HG02885 (cell line): Measurements from ENCODE around the gene NPAT.

Experiments used
- ATAC-seq: cut with Tn5 transposase; IDR thresholded peaks from one replicate; pipeline ENCODE4 v1.9.1; 2021; ENCODE audit warnings: mild to moderate bottlenecking; ENCODE audit not compliant: unreplicated experiment, poor library complexity

Gene NPAT

DNA sequence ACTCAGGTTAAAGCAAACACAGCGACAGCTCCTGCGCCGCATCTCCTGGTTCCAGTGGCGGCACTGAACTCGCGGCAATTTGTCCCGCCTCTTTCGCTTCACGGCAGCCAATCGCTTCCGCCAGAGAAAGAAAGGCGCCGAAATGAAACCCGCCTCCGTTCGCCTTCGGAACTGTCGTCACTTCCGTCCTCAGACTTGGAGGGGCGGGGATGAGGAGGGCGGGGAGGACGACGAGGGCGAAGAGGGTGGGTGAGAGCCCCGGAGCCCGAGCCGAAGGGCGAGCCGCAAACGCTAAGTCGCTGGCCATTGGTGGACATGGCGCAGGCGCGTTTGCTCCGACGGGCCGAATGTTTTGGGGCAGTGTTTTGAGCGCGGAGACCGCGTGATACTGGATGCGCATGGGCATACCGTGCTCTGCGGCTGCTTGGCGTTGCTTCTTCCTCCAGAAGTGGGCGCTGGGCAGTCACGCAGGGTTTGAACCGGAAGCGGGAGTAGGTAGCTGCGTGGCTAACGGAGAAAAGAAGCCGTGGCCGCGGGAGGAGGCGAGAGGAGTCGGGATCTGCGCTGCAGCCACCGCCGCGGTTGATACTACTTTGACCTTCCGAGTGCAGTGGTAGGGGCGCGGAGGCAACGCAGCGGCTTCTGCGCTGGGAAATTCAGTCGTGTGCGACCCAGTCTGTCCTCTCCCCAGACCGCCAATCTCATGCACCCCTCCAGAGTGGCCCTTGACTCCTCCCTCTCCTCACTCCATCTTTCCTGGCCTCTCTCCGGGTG lies at the start of gene NPAT, which contains the start of gene ATM:
NPAT (minus strand) TSS at position 65 of the 774 bp plus-strand sequence. CDS start 102 bp downstream, outside the sequence.
ATM (plus strand) TSS at position 494 of the 774 bp plus-strand sequence. CDS start 4,558 bp downstream, outside the sequence.
- ATAC-seq, result peak; percentile 82

DNA sequence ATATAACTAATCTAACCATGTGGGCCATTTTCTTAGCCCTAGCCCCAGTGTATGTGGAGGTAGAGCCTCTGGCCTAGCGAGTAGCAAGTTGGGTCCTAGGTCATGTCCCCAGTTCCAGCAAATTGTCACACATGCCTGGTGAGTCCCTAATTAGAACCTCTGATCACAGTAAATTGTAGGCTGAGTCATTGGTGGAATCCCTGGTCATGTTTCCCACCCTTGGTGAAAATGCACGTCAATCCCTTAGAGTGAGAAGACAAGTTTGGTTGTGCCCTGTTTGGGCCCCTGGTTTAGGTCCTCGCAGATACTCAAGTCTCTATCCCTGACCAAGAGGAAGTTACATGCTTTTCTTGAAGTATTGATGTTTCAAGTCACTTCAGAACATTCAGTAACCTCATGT lies 47.1 kb upstream of the NPAT start:
- no peak for ATAC-seq

DNA sequence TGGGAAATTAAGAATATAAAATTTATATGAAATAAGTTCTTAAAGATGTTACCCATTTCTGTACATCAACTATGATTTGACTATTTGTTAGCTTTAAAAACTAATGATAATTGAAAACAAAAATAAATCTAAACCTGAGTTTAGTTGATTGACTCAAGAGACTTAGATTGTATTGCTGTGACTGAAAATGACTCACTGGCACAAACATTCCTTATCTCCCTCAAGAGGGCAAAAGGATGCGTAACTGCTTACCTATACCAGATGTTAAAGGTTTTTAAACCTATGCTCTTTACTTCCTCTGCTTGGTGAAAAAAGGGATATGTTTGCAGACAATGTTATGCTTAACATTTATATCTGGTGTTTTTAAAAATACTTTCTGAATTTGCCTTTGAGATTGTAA lies 30.7 kb upstream of the NPAT start:
- no peak for ATAC-seq

DNA sequence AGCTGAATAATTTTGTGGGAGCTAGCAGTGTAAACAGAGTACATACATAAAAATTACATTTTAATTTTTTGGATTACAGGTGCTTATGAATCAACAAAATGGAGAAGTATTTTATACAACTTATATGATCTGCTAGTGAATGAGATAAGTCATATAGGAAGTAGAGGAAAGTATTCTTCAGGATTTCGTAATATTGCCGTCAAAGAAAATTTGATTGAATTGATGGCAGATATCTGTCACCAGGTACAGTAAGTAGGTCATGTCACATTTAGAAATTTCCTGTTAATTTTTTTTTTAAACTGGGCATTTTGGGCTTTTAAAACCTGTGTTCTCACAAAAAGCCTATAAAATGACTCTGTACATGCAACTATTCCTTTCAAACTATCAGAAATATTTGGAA lies 24.4 kb upstream of the NPAT start:
- no peak for ATAC-seq

DNA sequence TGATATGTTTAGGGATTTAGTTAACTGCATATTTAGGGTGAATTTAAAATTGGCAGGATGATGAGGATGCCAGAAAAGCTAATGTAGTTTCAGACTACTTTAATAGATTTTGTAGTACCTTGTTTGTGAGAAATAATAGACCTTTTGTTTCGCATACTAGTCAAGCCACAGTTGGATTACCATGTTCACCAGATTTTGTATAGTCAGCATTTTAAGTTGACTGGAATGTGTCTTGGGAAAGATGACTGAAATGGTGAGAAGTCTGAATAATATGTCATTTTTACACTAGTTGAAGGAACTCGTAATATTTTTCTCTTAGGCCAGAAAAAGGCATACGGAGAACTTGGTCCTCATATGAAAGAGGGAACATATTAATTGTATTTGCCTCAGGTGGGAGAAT lies 23.9 kb upstream of the NPAT start:
- no peak for ATAC-seq

DNA sequence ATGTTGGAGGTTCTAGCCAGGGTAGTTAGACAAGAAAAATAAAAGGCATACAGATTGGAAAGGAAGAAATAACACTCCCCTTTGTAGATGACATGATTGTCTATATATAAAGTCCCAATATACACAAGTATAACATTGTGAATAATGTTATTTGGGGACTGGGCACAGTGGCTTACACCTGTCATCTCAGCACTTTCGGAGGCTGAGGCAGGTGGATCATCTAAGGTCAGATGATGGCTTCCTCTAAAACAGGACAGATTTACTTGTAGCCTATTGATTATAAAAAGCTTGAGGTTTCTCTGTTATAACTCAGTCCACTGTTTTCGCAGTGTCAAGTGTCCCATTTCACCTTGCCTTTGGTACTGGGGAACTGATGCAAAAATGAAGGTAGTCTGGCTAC lies 20.0 kb upstream of the NPAT start:
- ATAC-seq, result no peak

DNA sequence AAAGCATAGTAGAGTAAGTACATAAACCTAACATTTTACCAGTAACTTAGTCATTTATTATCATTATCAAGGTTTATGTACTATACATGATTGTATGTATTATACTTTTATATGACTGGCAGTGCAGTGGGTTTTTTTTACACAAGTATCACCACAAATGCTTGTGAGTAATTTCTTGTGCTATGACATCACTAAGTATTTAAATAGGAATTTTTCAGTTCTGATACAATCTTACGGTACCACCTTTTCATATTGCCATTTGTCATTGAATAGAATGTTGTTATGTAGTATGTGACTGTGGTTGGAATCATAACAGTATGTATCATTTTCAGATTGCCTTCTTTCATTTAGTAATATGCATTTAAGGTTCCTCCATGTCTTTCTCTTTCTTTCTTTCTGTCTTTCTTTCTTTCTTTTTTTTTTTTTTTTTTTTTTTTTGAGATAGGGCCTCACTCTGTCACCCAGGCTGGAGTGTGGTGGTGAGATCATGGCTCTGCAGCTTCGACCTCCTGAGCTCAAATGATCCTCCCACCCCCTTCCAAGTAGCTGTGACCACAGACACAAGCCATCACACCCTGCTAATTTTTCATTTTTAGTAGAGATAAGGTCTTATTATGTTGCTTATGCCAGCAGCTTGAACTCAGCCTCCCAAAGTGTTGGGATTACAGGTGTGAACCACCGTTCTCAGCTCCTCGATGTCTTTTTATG lies 19.0 kb upstream of the NPAT start:
- ATAC-seq, result no peak

DNA sequence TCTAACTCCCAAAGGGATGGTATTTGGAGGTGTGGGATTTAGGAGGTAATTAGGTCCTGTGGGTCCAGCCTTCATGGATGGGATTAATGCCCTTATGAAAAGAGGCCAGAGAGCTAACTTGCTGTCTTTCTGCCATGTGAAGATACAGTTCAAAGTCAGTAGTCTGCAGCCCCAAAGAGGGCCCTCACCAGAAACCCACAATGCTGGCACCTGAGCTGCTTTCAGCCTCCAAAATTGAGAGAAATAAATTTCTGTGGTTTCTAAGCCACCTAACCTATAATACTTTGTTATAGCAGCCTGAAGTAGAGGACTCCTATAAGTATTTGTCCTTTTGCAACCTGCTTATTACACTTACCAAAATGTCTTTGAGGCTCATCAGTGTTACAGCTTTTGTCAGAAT lies 16.6 kb upstream of the NPAT start:
- ATAC-seq, result no peak

DNA sequence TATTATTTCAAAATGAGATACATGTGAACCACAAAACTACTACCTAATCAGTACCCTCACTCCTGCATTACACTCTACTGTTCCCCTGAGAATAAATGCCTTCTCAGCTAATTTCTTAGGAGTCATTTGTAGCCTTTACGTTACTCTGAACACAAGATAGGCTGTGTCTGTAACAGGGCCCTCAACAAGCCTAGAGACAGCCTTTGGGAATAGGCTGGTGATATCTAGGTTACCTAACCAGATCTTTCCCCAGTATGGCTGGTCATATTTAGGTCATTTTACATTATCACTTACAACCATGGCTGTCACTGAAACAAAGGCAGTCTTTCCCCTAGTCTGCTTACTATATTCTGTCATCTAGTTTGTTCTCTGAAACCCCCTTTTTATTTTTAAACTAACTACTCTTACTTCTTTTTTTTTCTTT lies 14.6 kb upstream of the NPAT start:
- ATAC-seq, result peak; percentile 54

DNA sequence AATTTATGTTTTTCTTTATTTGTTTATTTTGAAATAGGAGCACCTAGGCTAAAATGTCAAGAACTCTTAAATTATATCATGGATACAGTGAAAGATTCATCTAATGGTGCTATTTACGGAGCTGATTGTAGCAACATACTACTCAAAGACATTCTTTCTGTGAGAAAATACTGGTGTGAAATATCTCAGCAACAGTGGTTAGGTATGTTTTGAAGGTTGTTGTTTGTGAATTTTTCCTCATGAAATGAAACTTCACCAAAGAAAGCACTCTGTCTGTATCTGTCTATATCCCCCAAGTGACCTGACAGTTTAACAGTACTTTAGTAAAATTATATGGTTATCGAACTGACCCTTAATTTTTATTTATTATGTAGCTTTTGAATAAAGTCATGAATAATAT lies 13.2 kb upstream of the NPAT start:
- no peak for ATAC-seq

DNA sequence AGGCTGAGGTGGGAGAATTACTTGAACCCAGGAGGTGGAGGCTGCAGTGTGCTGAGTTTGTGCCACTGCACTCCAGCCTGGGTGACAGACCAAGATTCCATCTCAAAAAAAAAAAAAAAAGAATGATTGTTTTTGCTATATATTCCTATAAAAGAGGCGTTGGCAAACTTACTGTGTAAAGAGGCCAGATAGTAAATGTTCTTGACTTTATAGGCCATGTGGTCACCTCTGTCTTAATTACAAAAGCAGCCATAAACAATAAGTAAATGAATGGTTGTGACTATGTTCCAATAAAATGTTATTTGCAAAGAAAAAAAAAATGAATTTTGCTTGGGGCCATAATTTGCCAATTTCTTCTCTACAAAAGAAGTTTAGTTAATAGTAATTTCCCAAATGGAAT lies 12.8 kb upstream of the NPAT start:
- no peak for ATAC-seq

DNA sequence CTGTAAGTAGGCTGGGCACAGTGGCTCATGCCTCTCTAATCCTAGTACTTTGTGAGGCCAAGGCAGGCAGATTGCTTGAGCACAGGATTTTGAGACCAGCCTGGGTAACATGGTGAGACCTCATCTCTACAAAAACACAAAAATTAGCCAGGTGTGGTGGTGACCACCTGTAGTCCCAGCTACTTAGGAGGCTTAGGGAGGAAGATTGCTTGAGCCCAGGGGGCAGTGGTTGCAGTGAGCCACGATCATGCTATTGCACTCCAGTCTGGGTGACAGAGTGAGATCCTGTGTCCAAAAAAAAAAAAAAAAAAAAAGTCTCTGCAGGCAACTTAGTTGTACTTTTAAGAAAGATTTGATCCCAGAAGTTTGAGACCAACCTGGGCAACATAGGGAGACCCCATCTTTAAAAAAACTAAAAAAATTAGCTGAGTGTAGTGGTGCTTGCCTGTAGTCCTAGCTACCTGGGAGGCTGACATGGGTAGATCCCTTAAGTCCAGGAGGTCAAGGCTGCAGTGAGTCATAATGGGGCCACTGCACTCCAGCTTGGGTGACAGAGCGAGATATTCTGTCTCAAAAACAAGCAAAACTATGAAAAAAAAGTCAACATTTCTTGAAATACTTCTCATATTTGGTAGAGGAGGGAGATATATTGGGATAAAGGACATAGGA lies 11.0 kb upstream of the NPAT start:
- no peak for ATAC-seq

DNA sequence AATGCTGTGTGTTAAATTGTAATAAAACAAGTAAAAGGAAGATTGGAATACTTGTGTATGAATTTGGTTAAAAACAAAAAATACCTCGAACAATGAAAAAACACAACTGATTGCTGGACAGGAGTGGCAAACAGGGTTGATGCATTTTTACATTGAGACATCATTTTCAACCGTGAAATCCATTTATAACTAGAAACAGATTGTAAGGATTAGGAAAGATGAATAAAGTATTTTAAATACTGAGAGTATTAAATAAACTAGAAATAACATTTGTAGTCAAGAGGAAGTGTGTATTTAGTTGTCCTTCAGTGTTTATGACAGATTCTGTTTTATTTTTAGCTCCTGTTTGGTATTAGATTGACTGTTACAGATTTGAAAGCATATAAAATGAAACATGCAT lies 5.8 kb upstream of the NPAT start:
- no peak for ATAC-seq

DNA sequence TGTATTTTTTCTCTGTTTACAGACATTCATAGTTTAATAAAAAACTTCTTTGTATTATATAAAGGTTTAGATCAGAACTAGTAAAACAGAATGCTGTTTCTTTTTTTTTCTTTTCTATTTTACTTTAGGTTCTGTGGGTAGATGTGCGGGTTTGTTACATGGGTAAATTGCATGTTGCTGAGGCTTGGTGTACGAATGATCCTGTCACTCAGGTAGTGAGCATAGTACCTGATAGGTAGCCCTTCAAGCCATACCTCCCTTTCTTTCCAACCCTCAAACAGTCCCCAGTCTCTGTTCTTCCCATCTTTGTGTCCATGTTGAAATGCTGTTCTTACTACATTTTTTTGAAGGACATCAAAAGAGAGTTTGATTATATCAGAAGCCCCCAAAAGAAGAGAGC lies 3.6 kb upstream of the NPAT start:
- ATAC-seq, result no peak

DNA sequence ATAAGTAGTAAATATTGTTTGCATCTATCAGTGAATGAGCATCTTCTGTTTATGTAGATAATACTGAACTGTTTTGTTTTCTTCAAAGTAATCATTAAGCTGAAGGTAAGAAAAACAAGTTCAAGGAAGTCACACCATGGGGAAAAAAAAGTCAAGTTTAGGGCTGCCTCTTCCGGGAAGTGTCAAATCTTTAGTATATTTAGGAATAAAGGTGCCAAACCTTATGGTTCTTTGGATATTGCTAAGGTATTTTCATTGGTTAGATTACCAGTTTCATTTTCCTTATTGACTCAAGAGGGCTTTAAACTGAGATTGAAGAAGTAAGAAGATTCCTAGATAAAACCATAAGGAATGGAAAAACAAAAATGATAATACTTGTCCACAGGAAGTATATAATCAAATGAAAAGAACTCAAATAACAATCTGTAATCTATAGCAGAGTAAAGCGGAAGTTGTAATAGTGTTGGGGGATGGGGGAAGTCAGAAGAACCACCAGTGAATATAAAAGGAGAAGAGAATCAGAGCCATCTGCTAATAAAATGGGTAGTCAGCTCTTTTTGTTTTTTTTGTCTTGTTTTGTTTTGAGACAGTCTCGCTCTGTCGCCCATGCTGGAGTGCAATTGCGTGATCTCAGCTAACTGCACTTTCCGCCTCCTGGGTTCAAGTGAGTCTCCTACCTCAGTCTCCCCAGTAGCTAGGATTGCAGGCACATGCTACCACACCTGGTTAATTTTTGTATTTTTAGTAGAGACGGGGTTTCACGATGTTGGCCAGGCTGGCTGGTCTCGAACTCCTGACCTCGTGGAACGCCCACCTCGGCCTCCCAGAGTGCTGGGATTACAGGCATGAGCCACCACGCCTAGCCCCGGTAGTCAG lies 2.7 kb upstream of the NPAT start:
- ATAC-seq, result no peak

DNA sequence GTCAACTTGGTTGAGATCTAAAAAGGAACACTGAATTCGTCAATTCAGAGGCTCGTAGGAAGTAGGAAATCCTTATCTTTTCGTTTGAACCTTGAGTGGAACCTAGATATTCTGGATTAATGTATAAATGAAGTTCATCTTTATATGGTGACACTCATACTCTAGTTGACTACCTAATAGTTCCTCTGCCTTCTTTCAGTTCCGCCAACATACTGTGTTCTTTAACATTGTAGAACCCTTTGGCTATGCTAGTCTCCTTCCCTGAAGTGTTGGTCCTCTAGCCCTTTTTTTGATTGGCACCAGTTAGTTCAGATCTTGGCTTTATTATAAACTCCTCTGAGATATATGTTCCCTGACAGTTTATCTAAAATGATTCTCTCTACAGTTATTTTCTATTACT lies 1.9 kb upstream of the NPAT start:
- no peak for ATAC-seq

DNA sequence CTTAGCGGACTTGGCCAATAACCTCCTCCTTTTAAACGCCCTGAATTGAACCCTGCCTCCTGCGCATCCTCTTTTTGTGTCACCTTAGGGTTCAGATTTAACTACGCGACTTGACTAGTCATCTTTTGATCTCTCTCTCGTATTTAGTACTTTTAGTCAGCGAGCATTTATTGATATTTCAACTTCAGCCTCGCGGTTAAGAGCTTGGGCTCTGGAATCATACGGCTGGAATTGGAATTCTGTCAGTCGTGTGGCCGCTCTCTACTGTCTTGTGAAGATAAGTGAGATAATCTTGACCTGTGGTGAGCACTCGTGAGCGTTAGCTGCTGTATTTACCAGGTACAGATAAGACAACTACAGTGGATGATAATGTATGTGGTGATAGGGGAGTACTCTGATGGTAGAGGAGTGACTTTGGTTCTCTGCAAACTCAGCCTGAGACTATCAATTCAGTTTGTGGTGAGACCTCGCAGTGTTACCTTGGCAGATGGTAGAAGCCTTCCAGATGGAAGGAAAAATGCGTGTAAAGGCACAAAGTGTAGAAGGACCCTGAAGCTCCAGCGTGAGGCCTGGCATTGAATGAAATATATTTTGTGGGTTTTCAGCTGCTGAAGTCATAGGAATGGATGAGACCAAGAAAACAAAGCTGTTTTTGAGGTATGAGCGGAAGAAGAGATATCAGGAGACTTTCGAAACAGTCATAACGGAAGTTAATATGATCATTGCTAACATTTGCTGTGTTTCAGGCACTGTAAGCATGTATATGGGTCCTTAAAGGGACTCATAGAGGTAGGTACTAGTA lies 1.1 kb upstream of the NPAT start:
- ATAC-seq, result peak; percentile 30

DNA sequence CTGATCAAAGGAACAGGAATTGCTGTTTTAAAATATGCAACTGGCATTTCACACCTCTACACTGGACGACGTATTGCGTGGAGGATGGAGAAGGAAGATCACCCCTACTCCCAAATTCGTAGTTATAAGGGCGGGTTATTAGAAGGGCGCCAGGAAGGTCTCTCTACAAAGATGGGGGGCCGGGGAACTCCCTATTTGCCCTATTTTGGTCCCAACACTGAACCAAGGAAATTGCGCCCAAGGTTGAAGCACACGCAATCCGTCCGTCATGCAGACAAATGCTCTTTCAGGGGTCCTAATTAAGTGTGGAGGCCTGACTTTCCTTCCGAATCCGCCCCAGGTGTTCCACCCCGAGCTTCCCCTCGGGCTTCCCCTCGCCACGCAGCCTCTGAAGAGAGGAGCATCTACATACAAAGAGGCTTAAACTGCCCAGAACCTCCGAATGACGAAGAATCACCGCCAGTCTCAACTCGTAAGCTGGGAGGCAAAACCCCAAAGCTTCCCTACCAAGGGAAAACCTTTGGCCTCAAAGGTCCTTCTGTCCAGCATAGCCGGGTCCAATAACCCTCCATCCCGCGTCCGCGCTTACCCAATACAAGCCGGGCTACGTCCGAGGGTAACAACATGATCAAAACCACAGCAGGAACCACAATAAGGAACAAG lies 396 bp downstream of the NPAT start:
- ATAC-seq, result peak; percentile 1

DNA sequence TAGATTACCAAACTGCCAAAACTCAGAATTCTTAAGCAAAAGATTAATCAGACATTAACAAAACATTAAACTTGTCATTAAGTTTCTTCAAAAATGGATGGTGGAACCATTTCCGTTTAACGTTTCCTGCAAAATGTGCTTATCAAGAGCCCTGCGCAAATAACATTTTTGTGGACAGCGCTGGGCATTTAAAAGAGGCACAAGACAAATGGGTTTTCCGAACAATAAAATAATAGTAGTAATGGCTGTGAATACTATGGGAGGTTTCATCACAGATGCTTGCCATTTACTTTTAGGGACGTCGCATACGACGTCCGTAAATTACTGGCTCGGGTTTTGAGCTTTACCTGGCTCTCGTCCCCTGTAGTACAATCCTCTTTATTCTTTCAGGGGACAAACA lies 1.1 kb downstream of the NPAT start:
- no peak for ATAC-seq
